Activated CD8-positive, alpha-beta memory T cell treated with anti-CD3 and anti-CD28 coated beads, Interleukin-2, amount 50 U/mL, for 24 hours (primary cell): ENCODE data around the gene RCL1.
"Not testable (repeated sequence)": the region's sequence is repeated elsewhere in the genome, so short reads cannot be mapped to it uniquely, and the experiment has no call there.

Source experiments
- DNase-seq: peaks from one replicate; pipeline ENCODE4 v3.0.0-alpha.2; 2020; ENCODE audit errors: extremely low read depth

The RCL1 gene

DNA sequence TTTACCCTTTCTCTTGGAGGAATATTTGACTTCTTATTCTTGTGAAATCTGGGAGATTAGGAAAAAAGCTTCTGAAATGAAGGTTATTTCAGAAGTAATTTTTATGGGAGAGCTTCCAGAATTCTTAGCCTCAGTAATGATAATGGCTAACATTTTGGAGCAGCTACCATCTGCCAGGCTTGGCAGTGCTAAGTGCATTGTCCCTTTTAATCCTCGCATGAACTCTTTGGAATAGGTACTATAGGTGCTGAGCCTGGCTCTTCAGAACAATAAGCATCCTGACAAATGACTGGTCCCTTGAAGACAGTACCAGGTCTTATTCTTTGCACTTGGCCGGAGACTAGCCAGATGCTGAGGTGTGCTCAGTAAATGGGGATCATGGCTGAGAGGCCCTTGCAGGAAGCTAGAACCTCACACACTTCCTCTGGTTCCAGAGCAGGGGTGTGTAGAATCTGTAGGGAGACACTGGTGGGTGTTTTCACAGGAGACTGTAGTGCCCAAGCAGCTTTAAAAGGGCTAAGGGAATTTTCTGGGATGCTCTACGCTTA lies 90.7 kb downstream of the RCL1 start:
- DNase-seq, result no peak

DNA sequence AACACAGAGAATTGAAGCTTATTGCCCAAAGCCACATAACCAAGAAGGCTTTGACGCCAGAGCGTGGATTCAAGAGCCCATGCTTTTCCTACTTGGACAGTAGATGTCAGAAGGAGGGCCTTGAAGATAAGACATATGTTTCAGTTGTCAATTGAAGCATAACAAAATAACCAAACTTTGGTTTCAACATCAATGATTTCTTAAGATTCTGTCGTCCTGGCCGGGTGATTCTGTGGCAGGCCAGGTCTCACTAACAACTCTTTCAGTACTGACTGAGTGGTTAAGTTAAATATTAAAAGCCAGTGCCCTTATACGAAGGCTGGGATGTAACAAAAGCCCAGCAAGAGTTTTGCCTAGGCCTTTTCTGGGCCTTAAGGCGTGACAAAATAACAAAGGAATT lies 94.0 kb downstream of the RCL1 start:
- DNase-seq, result no peak

DNA sequence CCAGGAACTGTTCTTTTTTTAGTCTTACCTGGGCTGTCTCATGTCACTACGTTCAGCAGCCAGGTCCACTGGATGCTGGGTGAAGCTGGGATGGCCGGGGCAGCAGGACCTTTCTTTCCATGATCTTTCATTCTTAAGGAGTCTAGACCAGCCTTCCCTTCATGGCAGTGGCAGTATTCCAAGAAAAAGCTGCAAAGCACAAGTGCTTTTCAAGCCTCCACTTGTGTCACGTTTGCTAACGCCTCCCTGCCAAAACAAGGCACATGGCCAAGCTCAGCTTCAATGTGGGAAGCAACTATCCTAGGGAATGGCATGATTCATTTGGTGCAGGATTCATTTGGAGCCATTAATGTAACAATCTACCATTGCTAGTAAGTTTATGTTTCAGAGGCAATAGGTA lies 94.8 kb downstream of the RCL1 start:
- no peak for DNase-seq

DNA sequence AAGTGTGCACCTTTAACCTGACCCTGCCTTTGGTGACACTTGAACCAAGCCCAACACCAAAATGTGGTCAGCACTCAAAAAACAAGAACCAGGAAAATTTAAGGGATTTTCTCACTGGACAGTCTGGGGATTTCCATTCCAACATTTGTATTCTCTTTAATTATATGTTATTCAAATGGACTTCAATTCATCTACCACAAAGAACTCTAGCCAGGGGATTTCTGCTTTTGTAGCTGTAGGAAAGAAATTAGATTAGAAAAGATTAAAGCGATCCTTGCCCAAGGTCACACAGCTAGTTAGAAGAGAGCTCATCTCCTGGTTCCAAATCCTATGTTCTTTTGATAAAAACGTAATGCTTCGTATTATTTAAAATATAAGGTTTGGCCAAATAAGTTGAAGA lies 97.5 kb downstream of the RCL1 start:
- DNase-seq, result no peak

DNA sequence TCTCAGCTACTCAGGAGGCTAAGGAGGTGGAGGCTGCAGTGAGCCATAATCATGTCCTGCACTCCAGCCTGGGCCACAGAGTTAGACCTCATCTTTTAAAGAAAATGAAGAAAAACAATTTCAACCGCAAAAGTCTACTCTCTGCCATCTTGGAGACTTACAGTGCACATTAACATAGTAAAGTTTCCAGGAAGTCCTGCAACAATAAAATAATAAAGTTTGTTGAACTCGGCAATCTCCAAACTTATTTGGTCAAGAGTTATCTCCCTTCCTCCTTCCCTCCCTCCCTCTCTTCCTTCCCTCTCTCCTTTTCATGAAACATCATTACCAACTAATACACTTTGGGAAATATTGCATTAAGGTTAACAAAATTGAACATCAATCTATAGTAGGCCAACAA lies 98.2 kb downstream of the RCL1 start:
- DNase-seq, result no peak

DNA sequence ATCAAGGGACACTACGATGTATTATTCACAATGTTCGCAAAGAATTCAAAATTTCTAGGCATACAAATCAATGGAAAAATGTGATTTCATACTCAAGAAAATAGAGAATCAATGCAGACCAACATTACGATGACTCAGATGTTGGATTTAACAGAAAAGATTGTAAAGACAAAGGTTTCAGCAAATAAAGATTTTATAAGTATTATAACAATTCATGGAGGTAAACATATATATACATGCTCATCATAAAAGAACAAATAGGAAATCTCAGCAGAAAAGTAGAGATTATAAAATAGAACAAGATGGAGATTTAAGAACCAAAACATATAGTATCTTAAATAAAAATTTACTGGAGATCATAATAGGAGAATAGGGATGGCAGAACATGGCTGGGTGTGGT lies 98.9 kb downstream of the RCL1 start:
- no peak for DNase-seq

DNA sequence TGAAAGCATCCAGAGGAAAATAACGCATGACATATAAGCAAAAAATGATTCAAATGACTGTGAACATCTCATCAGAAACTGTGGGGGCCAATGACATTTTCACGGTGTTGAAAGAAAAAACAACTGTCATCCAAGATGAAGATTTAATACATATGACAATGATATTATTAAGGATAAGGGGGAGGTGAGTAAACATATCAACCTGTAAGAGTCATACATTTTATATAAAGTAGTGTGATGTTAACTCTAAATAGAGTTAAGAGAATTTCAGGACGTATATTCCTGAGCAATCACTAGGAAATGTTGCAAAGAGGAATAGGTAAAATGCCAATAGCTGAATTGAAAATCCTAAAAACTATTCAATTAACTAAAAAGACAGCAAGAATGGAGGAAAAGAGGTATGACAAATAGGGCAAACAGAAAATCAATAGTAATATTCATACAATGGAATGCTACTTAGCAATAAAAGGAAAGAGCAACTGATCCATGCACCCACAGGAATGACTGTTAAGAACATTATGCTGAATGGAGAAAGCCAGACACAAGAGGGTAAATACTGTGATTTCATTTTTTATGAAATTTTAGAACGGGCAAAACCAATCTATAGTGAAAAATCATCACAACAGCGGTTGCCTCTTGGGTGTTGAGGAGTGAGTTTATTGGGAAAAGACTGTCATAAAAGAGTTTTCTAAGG lies 99.9 kb downstream of the RCL1 start:
- no peak for DNase-seq

DNA sequence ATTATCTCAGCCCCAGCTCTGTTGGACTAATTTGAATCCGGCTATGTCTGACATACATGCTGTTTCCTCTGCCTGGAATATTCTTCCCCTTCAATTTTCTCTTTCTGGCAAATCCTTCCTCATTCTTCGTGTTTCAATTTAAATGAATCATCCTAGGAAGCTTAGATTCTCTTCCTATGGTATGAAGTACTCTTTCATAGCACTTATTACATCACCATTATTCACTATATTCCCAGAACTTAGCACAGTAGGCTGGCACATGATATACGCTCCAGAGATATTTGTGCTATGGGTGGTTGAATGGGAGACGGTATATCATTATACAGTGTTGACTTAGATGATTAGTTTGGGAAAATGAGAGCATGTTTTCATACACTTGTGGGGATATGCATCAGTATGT lies 101.3 kb downstream of the RCL1 start:
- no peak for DNase-seq

DNA sequence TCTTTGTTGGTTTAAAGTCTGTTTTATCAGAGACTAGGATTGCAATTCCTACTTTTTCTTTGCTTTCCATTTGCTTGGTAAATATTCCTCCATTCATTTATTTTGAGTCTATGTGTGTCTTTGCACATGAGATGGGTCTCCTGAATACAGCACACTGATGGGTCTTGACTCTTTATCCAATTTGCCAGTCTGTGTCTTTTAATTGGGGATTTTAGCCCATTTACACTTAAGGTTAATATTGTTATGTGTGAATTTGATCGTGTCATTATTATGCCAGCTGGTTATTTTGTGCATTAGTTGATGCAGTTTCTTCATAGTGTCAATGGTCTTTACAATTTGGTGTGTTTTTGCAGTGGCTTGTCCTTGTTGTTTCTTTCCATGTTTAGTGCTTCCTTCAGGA lies 107.1 kb downstream of the RCL1 start:
- DNase-seq, result not testable (repeated sequence)

DNA sequence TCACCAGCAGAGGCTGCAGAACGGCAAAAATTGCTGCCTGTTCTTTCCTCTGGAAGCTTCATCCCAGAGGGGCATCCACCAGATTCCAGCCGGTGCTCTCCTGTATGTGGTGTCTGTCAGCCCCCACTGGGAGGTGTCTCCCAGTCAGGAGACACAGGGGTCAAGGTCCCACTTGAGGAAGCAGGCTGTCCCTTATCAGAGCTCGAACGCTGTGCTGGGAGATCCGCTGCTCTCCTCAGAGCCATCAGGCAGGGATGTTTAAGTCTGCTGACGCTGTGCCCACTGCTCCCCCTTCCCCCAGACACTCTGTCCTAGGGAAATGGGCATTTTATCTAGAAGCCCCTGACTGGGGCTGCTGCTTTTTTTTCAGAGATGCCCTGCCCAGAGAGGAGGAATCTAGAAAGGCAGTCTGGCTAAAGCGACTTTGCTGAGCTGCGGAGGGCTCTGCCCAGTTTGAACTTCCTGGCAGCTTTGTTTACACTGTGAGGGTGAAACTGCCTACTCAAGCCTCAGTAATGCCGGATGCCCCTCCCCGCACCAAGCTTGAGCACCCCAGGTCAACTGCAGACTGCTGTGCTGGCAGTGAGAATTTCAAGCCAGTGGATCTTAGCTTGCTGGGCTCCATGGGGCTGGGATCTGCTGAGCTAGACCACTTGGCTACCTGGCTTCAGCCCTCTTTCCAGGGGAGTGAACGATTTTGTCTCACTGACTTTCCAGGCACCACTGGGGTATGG lies 108.8 kb downstream of the RCL1 start:
- not testable (repeated sequence) for DNase-seq

DNA sequence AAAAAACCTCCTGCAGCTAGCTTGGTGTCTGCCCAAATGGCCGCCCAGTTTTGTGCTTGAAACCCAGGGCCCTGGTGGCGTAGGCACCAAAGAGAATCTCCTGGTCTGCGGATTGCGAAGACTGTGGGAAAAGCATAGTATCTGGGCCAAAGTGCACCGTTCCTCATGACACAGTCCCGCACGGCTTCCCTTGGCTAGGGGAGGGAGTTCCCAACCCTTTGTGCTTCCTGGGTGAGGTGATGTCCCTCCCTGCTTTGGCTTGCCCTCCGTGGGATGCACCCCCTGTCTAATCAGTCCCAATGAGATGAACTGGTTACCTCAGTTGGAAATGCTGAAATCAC lies 109.4 kb downstream of the RCL1 start:
- DNase-seq, result no peak

DNA sequence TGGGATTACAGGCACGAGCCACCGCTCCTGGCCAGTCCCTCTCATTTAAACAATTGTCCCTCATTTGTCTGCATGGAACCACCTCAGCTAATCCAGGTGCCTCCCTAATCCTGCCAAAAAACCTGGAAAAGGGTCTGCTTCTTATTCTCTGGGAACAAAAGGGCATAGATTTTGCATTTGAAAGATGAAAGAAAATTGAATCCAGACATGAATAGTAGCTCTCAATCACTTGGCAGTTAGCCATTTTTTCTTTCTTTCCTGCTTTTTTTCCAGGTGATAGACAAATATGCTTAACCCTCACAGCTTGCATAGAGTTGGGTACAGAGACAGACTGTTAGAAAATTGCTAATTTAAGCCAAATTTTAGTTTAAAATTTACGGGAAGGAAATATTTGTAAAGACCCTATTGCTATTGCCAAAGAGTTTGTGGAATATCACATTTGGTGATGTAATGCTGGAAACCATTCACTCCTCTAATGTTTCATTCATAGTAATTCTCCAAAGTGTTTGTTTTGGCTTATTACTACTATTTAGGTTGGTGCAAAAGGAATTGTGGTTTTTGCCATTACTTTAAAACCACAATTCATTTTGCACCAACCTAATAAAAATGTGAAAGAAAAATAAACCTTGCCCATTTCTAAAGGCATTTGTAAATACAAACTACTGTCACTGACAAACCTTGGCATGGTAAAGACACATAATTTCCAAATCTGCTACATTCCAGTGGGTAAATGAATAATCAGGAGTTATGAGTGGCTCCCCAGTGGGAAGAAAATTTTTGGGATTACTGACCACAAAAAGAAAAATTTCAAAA lies 111.8 kb downstream of the RCL1 start:
- DNase-seq, result no peak

DNA sequence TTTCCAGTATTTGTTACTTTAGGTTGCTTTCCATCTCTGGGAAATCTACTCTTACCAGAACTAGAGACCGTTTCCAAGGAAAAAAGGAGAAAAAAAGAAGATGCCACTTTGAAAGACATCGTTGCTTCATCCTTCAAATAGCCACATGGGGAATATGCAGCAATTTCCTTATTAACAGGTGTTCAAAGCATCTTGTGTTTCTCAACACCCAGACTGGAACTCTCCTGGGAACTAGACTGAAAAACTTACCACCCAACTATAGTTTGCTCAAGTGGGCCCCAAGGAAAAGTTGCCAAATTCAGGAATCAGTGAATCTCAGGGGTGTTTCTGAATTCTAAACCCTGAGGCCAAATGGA lies 112.4 kb downstream of the RCL1 start:
- DNase-seq, result no peak
